HTR-8/SVneo (cell line): ENCODE results near the gene CLCNKA.
A peak's percentile ranks its signal among the peaks of the same experiment; 100 is the strongest.
"Not testable (repeated sequence)": the region's sequence is repeated elsewhere in the genome, so short reads cannot be mapped to it uniquely, and the experiment has no call there.

ENCODE experiments used
- DNase-seq: peaks from one replicate; pipeline ENCODE4 v3.0.0; 2011; ENCODE audit warnings: low spot score, mixed read lengths; ENCODE audit not compliant: insufficient read length
- FAIRE-seq: peaks from 2 replicates; lab custom pipeline; 2011; peaks lifted over from hg19 to GRCh38; lab: Jason Lieb, UNC

Gene CLCNKA

GRCh38 chr1:16021681-16022080 lies at the start of gene CLCNKA:
Gene CLCNKA (plus strand): TSS chr1:16022036. CDS start chr1:16022620, 584 bp downstream.
- FAIRE-seq = no peak
- no peak for DNase-seq

DNA sequence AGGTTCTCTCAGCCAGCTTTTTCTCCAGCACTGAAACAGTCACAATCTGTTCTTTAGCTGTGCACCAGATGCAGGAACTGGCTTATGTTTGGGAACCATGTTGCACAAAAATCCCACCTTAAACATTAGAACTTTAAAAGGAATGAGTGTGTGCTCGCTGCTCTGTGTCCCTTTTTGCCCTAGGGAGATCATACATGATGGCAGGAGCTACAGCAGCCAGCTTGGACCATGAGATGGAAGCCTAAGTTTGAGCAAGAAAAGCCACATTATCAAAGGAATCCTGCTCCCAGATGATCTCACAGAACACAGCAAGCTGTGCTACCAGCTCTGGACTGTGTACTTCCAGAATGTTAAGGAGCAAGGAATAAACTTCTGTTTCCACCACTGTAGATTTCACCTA lies 49.4 kb upstream of the CLCNKA start:
- no peak for FAIRE-seq
- no peak for DNase-seq

DNA sequence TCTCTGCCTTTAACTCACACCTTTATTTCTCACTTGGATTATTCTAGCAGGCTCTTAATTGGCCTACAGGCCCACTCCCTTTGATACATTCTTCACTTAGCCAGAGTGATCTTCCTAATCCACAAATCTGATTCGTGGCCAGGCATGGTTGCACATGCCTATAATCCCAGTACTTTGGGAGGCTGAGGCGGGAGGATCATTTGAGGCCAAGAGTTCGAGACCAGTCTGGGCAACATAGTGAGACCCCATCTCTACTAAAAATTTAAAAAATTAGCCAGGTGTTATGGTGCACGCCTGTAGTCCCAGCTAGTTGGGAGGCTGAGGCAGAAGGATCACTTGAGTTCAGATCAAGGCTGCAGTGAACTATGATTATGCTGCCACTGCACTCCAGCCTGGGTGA lies 48.1 kb upstream of the CLCNKA start:
- FAIRE-seq = no peak
- no peak for DNase-seq

GRCh38 chr1:15974855-15975254 lies 47.0 kb upstream of the CLCNKA start:
- DNase-seq (no peak), FAIRE-seq (no peak)

DNA sequence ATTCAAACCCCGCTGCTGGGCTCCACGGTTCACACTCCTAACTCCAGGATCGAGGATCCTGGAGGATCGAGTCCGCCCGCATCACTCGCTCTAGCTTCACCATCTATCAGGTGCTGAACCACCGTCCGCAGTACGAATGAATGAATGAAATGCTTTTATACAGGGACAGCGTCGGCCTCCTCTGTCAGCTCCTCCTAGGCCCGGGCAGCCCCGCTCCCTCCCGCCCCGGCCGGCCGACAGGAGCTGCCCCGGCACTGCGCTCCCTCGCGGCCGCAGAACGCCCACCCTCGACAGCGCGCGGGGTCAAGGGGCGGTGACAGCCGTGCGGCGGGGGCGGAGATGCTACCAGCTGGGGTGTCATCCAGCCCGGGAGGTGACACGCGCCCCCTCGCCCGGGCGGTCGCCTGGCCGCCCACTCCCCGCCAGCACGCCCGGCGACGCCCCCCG lies 46.5 kb upstream of the CLCNKA start:
- DNase-seq (peak; percentile 53), FAIRE-seq (no peak)

GRCh38 chr1:15975805-15976680 lies 45.8 kb upstream of the CLCNKA start, which contains the start of gene ZBTB17:
Gene ZBTB17 (minus strand): TSS chr1:15976101. CDS start chr1:15948495, 27,606 bp downstream.
- FAIRE-seq (no peak), DNase-seq (peak; percentile 94)

GRCh38 chr1:15977947-15978346 lies 43.9 kb upstream of the CLCNKA start:
- FAIRE-seq, DNase-seq: not testable (repeated sequence)

- DNase-seq = no peak
- FAIRE-seq = no peak
Observed at GRCh38 chr1:15981679-15982078, 40.2 kb upstream of the CLCNKA start.

DNA sequence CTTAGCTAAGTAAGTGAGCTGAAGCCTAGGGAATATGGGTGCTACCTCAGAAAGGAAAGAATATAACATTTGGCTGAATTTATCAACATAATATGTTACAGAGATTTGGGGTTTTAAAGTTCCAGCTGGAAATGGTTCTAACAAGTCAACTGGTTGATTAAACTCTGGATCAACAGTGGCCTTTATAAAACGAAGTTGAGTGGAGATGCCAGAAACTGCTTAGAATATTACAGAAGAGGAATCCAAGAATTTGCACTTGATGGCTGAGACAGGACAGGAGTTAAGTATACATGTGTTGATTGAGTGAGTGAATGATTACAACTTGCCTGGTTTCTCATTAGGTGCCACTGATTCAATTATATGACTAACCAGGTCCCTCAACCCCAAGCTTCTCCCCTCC lies 38.6 kb upstream of the CLCNKA start:
- no peak for DNase-seq
- no peak for FAIRE-seq

DNA sequence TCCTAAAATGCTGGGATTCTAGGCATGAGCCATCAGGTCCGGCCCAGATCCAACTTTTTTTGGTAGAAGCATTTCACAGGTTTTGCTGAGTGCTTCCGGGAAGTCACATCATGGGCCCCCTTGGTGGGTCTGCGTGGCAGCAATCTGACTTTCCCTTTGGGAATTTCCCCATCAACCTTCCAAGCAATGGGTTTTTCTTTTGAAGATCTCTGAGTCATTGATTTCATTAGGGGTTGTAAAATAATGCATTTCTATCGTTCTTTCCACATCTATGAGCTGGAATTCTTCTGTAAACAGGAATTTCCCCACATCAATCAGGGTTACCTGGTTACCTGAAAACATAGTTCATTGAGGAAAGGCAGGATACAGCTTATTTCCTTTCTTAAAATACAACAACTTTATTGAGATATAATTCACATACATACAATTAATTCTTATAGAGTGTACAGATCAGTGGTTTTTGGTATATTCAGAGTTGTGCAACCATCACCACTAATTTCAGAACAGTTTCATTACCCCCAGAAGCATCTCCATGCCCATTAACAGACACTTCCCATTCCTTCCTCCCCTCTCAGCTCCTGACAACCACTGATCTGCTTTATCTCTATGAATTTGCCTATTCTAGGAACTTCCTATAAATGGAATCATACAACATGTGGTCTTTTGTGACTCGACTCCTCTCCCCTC lies 36.1 kb upstream of the CLCNKA start:
- DNase-seq (no peak), FAIRE-seq (no peak)

DNA sequence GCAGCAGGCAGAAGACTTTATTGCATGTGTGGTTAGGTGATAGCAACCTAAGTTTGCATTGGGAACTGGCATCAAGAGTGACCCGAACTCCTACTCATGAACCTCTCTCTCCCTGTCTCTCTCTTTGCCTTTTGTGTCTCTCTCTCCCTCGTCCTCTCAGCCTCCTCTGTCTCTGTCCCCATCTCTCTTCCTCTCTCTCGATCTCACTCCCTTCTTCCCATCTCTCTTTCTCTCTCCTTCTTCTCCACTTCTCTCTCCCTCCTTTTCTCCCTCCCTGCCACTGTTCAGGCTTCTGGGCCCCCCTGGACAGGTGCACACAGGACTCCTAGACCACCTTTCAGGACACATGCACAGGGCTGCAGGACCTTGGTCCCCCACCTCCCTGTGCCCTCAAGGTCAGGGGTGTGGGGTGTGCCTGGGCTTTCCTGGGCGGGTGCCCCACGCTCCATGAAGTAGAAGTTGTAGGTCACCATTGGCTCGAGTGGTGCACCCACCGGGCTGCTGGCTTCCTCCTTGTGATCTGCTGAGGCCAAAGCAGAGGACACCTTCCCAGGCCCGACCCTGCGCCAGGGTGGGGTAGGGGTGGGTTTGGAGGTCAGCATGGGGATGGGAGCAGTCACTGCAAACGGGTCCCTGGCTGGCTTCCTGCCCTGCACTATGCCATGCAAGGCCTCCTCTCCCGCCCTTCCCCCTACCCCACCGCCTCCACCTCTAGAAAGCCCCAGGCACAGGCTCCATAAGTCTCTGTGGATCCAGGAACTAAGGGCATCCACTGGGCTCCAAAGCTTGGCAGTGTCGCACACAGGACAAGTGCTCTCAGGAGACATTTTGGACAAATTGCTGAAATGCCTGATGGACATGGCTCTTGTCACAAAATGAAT lies 32.7 kb upstream of the CLCNKA start:
- DNase-seq (no peak), FAIRE-seq (no peak)

DNA sequence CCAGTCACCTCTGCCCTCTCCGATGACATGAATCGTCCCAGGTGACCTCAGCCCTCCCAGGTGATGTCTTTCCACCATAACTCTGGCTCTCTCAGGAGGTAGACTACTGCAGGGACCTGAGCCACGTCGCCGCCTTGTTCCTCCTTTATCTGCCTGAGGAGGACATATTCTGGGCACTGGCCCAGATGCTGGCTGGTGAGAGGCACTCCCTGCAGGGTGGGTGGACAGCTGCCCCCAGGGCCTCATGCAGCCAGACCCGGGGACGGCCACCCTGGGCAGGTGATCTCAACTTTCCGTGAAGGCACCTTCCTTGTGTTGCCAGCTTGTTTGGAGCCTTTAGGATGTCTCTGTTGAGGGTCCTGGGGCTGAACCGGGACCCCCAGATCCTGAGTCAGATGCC lies 32.1 kb upstream of the CLCNKA start:
- no peak for FAIRE-seq

GRCh38 chr1:15991427-15992186 lies 30.2 kb upstream of the CLCNKA start:
- no peak for DNase-seq
- FAIRE-seq = no peak

More for the DNA sequence above, 32.1 kb upstream of the CLCNKA start:
- no peak for DNase-seq

DNA sequence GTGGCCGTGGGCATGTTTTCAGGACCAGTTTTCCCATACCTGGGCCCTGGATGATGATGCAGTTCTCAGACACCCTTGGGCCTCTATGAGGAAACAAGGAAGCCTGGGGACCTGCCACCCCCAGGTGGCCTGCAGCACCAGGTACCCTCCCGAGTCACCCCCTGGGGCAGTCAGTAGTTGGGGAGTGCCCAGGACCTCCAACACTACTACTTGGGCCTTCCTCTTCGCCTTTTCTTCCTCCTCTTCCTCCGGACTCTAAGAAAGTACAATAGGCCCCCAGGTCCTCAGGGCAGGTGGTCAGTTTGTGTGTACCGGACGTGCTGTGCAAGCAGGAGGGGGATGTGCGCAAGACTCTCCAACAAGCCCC lies 29.7 kb upstream of the CLCNKA start:
- no peak for FAIRE-seq
- DNase-seq = no peak

DNA sequence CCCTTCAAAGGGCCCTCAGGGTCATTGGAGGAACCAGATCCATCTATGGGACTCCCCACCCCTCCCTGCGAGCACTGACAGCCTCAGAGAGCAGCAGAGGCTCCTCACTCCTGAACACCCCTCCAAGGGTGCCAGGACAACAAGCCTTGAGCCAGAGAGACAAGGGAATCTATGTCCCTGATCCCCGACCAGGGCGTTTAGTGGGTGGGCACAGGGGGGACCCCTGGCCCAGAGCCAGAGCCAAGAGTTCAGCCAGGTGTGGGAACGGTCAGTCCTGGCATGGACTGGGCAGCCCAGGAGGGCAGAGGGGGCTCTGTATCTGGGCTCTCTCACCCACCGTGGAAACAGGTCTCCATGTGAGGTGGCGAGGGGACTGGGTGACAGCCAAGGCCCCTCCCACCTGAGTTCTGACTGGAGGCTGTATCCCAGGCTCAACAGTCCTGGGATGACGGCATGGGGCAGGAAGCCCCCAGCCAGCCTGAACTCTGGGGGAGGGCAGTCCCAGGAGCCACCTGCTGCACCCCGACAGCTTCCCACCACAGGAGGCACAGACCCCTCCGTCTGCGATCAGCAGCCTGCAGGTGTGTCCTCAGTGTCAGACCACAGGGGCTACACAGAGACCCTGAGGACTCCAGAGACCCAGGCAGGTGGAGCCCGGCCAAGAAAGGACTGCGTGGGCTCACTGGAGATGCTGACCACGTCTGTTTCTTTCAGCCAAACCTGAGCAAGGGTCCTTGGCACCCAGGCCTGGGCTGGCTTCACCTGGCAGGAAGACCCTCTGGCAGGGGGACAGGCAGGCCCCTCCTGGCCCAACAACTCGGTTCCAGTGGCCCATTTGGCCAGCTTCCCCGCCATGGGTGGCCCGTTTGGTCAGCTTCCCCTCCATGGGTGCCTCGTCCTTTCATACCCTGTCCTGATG lies 29.0 kb upstream of the CLCNKA start:
- FAIRE-seq (no peak), DNase-seq (no peak)

- no peak for FAIRE-seq
- no peak for DNase-seq
Observed at GRCh38 chr1:15993666-15994065, 28.2 kb upstream of the CLCNKA start.

DNA sequence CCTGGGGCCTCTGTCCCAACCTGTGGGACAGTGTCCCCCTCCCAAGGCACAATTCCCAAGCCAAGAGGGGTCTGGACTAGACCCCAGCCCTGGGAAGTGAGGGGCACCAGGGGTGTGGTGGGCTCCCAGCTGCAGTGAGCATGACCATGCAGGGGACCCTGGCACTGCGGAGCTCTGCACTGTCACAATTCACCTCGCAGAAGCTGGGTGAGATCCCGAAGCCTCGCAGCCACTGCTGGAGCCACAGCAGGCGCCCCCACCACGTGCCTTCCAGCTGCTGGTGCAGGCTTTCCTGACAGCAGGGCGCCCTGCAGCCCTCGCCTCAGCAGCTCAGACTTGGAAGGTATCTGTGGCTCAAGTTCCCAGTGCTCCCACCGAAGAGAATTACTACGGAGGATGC lies 27.8 kb upstream of the CLCNKA start:
- no peak for DNase-seq
- FAIRE-seq = no peak

DNA sequence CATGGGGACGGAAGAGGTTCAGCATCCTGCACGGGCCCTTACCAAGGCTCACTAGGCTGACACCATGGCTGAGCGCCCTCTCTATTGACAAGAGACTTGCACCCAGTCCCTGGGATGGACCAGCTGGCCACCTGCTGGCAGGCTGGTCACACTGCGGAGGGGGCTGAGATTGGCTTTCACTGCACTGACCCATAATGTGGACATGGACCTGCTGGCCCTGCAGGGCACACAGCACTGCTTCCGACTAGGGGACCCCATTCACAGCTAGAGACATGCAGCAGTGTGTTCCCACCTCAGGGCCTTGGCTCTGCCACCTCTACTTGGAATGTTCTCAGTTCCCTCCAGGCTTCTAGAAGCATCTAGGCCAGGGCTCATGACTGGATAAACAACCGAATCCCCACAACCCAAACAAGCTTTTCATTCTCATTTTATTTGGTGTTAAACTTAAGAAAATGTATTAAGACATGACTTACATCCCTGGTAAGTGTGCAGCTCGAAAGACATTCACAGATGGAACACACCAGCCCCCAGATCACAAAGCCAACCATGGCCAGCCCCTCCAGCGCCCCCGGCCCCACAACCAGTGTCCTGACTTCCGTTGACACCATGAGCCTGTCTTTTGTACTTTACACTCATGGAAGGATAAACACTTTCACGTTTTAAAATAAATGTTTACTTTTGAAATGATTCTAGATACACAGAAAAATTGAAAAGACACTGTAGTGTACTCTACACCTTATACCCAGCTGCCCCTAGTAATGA lies 27.1 kb upstream of the CLCNKA start:
- DNase-seq (no peak), FAIRE-seq (no peak)
